ENCODE data around the gene EFL1. TPM values are rescaled to one million over a fixed set of nuclear protein-coding genes. Genes with fewer than 3 reads are reported as not detected.
"Not testable (repeated sequence)": the region's sequence is repeated elsewhere in the genome, so short reads cannot be mapped to it uniquely, and the experiment has no call there.

Gene EFL1
- total and polyA plus RNA-seq, 9 of the 15 experiments (the other 6 are each of a cell fraction or from before 2014, with no cell fraction given), result 4.8 to 32.5 (median 16.9) TPM

DNA sequence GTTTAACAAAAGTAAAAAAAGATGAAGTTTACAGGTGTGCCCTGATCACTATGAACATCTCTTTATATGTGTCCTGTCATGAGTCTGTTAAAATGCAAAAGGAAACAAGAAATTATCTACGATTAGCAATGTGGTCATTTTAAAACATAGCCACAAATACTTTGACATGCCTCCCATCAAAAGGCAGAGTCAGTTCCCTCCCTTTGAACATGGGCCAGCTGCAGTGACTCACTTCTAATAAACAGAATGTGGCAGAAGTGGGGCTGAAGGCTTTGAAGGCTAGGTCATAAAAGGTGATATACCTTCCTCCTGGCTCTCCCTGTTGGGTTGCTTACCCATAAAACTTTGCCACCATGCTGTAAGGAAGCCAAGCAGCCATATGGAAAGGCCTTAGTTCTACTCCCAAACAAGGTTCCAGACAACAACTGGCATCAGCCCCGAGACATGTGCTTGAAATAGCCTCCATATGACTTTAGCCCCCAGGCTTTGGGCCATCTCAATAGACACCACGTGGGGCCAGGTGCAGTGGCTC lies 52.4 kb downstream of the EFL1 start (continued):
- TF ChIP-seq, protein P1, sequence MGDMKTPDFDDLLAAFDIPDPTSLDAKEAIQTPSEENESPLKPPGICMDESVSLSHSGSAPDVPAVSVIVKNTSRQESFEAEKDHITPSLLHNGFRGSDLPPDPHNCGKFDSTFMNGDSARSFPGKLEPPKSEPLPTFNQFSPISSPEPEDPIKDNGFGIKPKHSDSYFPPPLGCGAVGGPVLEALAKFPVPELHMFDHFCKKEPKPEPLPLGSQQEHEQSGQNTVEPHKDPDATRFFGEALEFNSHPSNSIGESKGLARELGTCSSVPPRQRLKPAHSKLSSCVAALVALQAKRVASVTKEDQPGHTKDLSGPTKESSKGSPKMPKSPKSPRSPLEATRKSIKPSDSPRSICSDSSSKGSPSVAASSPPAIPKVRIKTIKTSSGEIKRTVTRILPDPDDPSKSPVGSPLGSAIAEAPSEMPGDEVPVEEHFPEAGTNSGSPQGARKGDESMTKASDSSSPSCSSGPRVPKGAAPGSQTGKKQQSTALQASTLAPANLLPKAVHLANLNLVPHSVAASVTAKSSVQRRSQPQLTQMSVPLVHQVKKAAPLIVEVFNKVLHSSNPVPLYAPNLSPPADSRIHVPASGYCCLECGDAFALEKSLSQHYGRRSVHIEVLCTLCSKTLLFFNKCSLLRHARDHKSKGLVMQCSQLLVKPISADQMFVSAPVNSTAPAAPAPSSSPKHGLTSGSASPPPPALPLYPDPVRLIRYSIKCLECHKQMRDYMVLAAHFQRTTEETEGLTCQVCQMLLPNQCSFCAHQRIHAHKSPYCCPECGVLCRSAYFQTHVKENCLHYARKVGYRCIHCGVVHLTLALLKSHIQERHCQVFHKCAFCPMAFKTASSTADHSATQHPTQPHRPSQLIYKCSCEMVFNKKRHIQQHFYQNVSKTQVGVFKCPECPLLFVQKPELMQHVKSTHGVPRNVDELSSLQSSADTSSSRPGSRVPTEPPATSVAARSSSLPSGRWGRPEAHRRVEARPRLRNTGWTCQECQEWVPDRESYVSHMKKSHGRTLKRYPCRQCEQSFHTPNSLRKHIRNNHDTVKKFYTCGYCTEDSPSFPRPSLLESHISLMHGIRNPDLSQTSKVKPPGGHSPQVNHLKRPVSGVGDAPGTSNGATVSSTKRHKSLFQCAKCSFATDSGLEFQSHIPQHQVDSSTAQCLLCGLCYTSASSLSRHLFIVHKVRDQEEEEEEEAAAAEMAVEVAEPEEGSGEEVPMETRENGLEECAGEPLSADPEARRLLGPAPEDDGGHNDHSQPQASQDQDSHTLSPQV (IDR thresholded peaks at IDR 0.05), result peak; percentile 68; the same call in 1 of the 2 replicates
- TF ChIP-seq JUND (IDR thresholded peaks at IDR 0.05; ENCODE audit: borderline replicate concordance, low read depth, low read length), result peak; percentile 30; the same call in 1 of the 2 replicates
- TF ChIP-seq JUND (tag; IDR thresholded peaks at IDR 0.05; ENCODE audit: borderline replicate concordance, low read depth, low read length), result not testable (repeated sequence)
- TF ChIP-seq, protein P2, sequence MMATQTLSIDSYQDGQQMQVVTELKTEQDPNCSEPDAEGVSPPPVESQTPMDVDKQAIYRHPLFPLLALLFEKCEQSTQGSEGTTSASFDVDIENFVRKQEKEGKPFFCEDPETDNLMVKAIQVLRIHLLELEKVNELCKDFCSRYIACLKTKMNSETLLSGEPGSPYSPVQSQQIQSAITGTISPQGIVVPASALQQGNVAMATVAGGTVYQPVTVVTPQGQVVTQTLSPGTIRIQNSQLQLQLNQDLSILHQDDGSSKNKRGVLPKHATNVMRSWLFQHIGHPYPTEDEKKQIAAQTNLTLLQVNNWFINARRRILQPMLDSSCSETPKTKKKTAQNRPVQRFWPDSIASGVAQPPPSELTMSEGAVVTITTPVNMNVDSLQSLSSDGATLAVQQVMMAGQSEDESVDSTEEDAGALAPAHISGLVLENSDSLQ (IDR thresholded peaks at IDR 0.05), result peak; percentile 40; the same call in 1 of the 2 replicates
- TF ChIP-seq, protein P3, sequence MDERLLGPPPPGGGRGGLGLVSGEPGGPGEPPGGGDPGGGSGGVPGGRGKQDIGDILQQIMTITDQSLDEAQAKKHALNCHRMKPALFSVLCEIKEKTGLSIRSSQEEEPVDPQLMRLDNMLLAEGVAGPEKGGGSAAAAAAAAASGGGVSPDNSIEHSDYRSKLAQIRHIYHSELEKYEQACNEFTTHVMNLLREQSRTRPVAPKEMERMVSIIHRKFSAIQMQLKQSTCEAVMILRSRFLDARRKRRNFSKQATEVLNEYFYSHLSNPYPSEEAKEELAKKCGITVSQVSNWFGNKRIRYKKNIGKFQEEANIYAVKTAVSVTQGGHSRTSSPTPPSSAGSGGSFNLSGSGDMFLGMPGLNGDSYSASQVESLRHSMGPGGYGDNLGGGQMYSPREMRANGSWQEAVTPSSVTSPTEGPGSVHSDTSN (CRISPR knock-in tag; IDR thresholded peaks at IDR 0.05; ENCODE audit: low read depth), result not testable (repeated sequence)
- TF ChIP-seq, protein P3 (tag; conservative IDR thresholded peaks at IDR 0.05; ENCODE audit: low read depth), result 0 out of 2 replicates have a peak, but pooled peaks have one; percentile 5
- TF ChIP-seq, protein P4, sequence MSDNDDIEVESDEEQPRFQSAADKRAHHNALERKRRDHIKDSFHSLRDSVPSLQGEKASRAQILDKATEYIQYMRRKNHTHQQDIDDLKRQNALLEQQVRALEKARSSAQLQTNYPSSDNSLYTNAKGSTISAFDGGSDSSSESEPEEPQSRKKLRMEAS (CRISPR knock-in tag; IDR thresholded peaks at IDR 0.05), result peak; percentile 79
- peak; percentile 43; the same call in 1 of the 2 replicates for TF ChIP-seq FOSL1 (tag; conservative IDR thresholded peaks at IDR 0.05)
- TF ChIP-seq NFIC (IDR thresholded peaks at IDR 0.05), result peak; percentile 48

Measured in K562 (cell line).